Measurements from ENCODE around the gene TMTC2.

The TMTC2 gene

DNA sequence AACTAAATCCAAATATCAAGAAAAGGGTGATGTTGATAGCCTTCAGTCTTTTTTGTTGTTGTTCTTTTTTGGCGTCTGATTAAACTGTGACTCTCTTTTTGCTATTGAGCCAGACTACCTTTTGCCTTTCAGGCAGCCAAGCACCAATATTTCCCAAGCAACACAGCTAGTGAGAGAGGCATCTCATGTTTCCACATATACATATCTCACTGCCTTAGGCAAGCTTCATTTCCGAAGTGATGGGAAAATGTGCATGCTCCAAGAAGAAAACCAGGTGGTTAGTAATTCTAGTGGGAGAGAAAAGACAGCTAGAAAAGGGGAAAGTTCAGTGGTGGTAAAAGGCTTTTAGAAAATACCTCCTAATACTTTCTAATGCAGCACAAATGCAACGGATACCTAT is 277.7 kb downstream of the TMTC2 start:
- Histone ChIP-seq H3K27me3 (ENCODE audit: control insufficient read depth, insufficient read depth, low read length) (no peaks in the 10 kb centered on the region), H3K36me3 (ENCODE audit: insufficient read depth, low read length) (no peaks in the 10 kb centered on the region), H3K4me1 (ENCODE audit: control insufficient read depth, insufficient read depth, low read length) (no peaks in the 10 kb centered on the region), H3K4me3 (ENCODE audit: low read length) (no peak overlapping the region), H3K4me2 (ENCODE audit: low read length) (no peak overlapping the region), H3K9me3 (replicated peaks; ENCODE audit: low read length) (no peaks in the 10 kb centered on the region), H3K9ac (ENCODE audit: low read depth, low read length) (no peak overlapping the region)

DNA sequence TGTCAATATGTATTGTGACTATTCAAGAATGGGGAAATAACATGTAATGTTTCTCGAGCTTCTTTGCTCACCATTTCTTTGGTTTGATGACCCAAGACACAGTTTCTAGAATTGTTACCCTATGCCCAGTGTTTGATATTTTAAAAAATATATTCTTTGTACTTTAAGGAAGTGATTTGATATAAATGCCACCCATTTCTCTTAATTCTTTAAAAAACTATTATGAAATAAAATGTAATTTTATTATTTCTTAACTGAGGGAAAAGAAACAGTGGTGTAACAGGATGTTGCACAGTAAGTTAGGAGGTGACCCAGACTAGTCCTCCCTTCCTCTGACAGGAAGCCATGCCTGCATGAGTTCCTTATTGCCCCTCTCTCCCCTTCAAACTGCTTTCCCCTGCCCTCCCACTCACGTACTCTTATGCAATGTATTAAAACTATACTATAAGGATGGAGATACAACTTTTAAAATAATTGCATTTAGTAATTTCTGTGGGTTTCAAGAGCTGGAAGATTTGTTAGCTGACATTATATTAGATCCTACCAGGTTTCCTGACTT is 279.4 kb downstream of the TMTC2 start:
- no peaks in the 10 kb centered on the region for H3K27me3 ChIP-seq (ENCODE audit: control insufficient read depth, insufficient read depth, low read length)
- H3K4me2 ChIP-seq (ENCODE audit: low read length), result no peak overlapping the region
- no peak overlapping the region for H3K4me3 ChIP-seq (ENCODE audit: low read length)
- no peaks in the 10 kb centered on the region for H3K9me3 ChIP-seq (replicated peaks; ENCODE audit: low read length)
- H3K36me3 ChIP-seq (ENCODE audit: insufficient read depth, low read length), result no peaks in the 10 kb centered on the region
- no peaks in the 10 kb centered on the region for H3K4me1 ChIP-seq (ENCODE audit: control insufficient read depth, insufficient read depth, low read length)
- H3K9ac ChIP-seq (ENCODE audit: low read depth, low read length), result no peak overlapping the region

DNA sequence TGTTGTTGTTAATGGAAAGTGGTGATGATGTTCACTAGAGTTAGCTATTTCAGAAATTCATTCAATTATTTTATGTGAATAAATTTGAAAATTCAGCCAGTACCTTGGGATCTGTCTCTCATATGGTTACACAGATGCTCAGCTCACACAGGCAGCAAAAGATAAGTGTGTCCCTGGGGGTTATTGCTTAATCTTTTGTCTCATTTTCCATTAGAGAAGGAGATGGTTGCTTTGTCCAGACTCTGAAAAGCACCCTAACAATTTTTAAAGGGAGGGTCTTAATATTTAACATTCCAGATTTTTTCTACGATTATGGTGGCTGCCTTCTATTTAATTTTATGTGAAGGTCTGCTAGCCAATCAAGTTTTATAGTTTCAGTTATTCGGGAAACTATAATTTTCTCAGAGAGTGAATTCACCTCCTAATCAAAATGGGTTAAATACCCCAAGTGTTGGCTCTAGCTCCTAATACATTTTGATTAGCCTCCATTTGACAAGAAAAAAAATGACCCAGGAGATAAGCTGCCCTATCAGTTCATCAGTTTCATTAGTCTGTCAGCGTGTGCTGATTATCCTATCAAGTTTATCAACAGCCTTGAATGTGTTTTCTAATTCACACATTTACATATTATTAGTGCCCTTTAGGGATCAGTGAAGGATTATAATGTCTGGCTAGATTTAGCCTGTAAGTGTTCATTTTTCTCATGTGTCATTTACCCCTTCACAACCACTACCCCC is 282.1 kb downstream of the TMTC2 start:
- Histone ChIP-seq H3K4me1 (ENCODE audit: control insufficient read depth, insufficient read depth, low read length) (no peaks in the 10 kb centered on the region), H3K9me3 (replicated peaks; ENCODE audit: low read length) (no peaks in the 10 kb centered on the region), H3K27me3 (ENCODE audit: control insufficient read depth, insufficient read depth, low read length) (no peaks in the 10 kb centered on the region), H3K36me3 (ENCODE audit: insufficient read depth, low read length) (no peaks in the 10 kb centered on the region), H3K4me2 (ENCODE audit: low read length) (no peak overlapping the region), H3K9ac (ENCODE audit: low read depth, low read length) (no peak overlapping the region), H3K4me3 (ENCODE audit: low read length) (no peak overlapping the region)

DNA sequence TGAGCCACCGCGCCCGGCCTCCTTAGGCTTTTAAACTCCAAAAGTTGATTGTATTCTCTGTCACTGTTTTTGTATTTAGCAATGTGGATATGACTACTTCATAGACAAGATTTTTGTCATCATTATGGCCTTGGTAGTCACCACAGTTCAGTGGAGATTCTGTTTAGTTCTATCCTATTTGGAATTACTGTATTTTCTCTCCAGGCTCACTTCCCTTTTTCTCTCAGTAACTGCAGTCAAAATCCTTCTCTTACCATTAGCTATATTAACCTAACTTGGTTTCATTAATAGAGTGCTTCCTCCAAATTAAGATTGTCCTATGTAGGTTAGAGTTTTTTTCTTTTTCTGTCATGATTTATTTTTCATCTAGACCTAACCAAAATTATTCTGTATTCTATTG is 283.9 kb downstream of the TMTC2 start:
- Histone ChIP-seq H3K4me3 (ENCODE audit: low read length) (no peak overlapping the region), H3K9ac (ENCODE audit: low read depth, low read length) (no peak overlapping the region), H3K27me3 (ENCODE audit: control insufficient read depth, insufficient read depth, low read length) (no peaks in the 10 kb centered on the region), H3K36me3 (ENCODE audit: insufficient read depth, low read length) (no peaks in the 10 kb centered on the region), H3K4me1 (ENCODE audit: control insufficient read depth, insufficient read depth, low read length) (no peaks in the 10 kb centered on the region), H3K4me2 (ENCODE audit: low read length) (no peak overlapping the region), H3K9me3 (replicated peaks; ENCODE audit: low read length) (no peaks in the 10 kb centered on the region)

- Histone ChIP-seq H3K36me3 (ENCODE audit: insufficient read depth, low read length) (no peaks in the 10 kb centered on the region), H3K27me3 (ENCODE audit: control insufficient read depth, insufficient read depth, low read length) (no peaks in the 10 kb centered on the region), H3K4me1 (ENCODE audit: control insufficient read depth, insufficient read depth, low read length) (no peaks in the 10 kb centered on the region), H3K9ac (ENCODE audit: low read depth, low read length) (no peak overlapping the region), H3K4me2 (ENCODE audit: low read length) (no peak overlapping the region), H3K9me3 (replicated peaks; ENCODE audit: low read length) (no peaks in the 10 kb centered on the region), H3K4me3 (ENCODE audit: low read length) (no peak overlapping the region)
Measured at GRCh38 chr12:82971584-82971983, 284.9 kb downstream of the TMTC2 start.

DNA sequence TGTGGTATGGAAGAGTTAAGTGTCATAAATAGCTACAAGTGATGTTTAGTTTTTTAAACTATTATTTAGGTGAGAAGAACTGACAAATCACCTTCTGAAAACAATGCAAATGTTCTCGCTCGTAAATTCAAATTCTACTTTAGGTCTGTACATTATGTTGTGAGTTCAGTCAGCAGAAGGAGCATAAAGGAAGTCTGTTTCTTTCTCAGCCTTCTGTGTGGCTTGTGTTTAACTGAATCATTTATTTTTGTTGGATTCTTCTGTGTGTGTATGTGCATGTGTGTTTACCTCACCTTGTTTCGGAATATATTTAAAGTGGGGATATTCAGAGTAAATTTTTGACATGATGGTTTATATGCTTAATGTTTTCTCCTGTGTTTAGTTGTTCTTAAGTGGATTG is 285.9 kb downstream of the TMTC2 start:
- H3K9me3 ChIP-seq (replicated peaks; ENCODE audit: low read length), result no peaks in the 10 kb centered on the region
- no peaks in the 10 kb centered on the region for H3K27me3 ChIP-seq (ENCODE audit: control insufficient read depth, insufficient read depth, low read length)
- no peaks in the 10 kb centered on the region for H3K4me1 ChIP-seq (ENCODE audit: control insufficient read depth, insufficient read depth, low read length)
- H3K36me3 ChIP-seq (ENCODE audit: insufficient read depth, low read length), result no peaks in the 10 kb centered on the region
- no peak overlapping the region for H3K4me3 ChIP-seq (ENCODE audit: low read length)
- no peak overlapping the region for H3K4me2 ChIP-seq (ENCODE audit: low read length)
- H3K9ac ChIP-seq (ENCODE audit: low read depth, low read length), result no peak overlapping the region

DNA sequence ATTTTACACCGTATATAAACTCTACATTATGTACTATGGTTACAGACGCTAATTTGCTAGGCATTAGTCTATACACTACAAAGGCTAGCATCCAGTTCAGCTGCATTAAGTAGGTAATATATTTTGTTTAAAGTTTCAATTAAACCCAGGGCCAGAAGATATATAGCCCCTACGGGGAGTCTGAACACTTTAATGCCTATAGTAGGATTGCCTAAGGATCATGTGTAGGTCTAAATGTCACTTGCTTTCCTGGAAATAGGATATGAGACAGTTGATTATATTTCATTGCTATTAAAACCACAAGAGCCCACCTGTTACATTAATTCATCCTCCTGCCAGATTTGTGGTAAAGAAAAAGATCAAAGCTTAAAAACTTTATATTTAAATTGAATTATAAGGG is 286.9 kb downstream of the TMTC2 start:
- H3K9me3 ChIP-seq (replicated peaks; ENCODE audit: low read length), result no peaks in the 10 kb centered on the region

DNA sequence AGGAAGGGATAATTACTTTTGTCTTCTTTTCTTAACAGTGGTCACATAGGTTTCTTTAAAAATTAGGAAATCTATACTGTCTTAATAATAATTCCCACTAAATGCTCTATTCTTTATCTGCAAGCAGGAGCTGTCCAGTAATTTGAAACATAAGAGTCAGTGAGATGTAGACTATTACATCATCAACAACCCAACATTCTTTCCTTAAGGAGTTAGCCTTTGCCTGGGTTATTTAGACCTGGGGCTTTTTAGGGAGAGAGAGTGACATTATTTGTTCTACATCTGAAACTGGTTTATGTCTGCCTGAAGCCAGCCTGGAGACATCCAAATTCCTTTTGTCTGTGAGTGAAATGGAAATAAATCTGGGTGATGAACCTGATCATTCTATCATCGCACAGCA is 294.4 kb downstream of the TMTC2 start:
- Histone ChIP-seq H3K4me3 (ENCODE audit: low read length) (no peak overlapping the region), H3K4me2 (ENCODE audit: low read length) (no peak overlapping the region), H3K27me3 (ENCODE audit: control insufficient read depth, insufficient read depth, low read length) (no peaks in the 10 kb centered on the region), H3K4me1 (ENCODE audit: control insufficient read depth, insufficient read depth, low read length) (no peaks in the 10 kb centered on the region), H3K9me3 (replicated peaks; ENCODE audit: low read length) (no peaks in the 10 kb centered on the region), H3K9ac (ENCODE audit: low read depth, low read length) (no peak overlapping the region), H3K36me3 (ENCODE audit: insufficient read depth, low read length) (no peaks in the 10 kb centered on the region)

More for the DNA sequence above, 286.9 kb downstream of the TMTC2 start:
- H3K36me3 ChIP-seq (ENCODE audit: insufficient read depth, low read length), result no peaks in the 10 kb centered on the region
- H3K27me3 ChIP-seq (ENCODE audit: control insufficient read depth, insufficient read depth, low read length), result no peaks in the 10 kb centered on the region
- no peak overlapping the region for H3K4me3 ChIP-seq (ENCODE audit: low read length)
- H3K9ac ChIP-seq (ENCODE audit: low read depth, low read length), result no peak overlapping the region
- H3K4me1 ChIP-seq (ENCODE audit: control insufficient read depth, insufficient read depth, low read length), result no peaks in the 10 kb centered on the region
- no peak overlapping the region for H3K4me2 ChIP-seq (ENCODE audit: low read length)

- H3K4me1 ChIP-seq (ENCODE audit: control insufficient read depth, insufficient read depth, low read length), result no peaks in the 10 kb centered on the region
- H3K4me2 ChIP-seq (ENCODE audit: low read length), result no peak overlapping the region
- no peaks in the 10 kb centered on the region for H3K36me3 ChIP-seq (ENCODE audit: insufficient read depth, low read length)
- H3K4me3 ChIP-seq (ENCODE audit: low read length), result no peak overlapping the region
- H3K27me3 ChIP-seq (ENCODE audit: control insufficient read depth, insufficient read depth, low read length), result no peaks in the 10 kb centered on the region
- H3K9ac ChIP-seq (ENCODE audit: low read depth, low read length), result no peak overlapping the region
- no peaks in the 10 kb centered on the region for H3K9me3 ChIP-seq (replicated peaks; ENCODE audit: low read length)
Measured at GRCh38 chr12:82994117-82994516, 307.4 kb downstream of the TMTC2 start.

DNA sequence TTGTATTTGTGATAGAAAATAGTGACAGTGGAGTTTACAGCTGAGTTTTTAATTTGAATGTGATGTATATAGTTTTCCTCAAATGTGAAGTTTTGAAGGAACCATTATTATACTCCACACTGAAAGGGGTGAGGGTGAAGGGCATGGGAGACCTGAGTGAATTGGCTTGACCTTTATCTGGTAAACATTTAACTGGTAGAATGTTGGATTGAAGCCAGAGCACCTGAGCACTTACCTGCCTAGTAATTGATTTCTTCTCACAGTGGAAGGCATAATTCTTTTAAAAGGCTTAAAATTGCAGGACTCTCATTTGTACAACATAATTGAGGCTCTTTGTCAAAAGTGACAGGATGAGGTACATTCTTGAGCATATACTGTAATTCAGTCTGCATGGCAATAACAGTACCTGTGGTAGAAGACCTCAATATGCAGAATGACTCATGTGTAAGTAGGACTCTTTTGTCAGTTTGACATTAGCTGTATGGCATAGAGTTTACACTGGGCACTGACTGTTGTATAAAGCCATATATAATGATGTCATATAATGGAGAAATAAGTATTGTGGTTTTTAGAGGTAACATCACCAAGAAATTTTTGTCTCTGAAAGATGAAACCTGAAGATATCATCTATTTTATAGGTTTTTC is 309.6 kb downstream of the TMTC2 start:
- Histone ChIP-seq H3K36me3 (ENCODE audit: insufficient read depth, low read length) (no peaks in the 10 kb centered on the region), H3K9me3 (replicated peaks; ENCODE audit: low read length) (no peaks in the 10 kb centered on the region), H3K9ac (ENCODE audit: low read depth, low read length) (no peak overlapping the region), H3K27me3 (ENCODE audit: control insufficient read depth, insufficient read depth, low read length) (no peaks in the 10 kb centered on the region), H3K4me2 (ENCODE audit: low read length) (no peak overlapping the region), H3K4me3 (ENCODE audit: low read length) (no peak overlapping the region), H3K4me1 (ENCODE audit: control insufficient read depth, insufficient read depth, low read length) (no peaks in the 10 kb centered on the region)

GRCh38 chr12:82998509-82998908 is 311.8 kb downstream of the TMTC2 start:
- H3K4me3 ChIP-seq (ENCODE audit: low read length), result no peak overlapping the region
- no peaks in the 10 kb centered on the region for H3K4me1 ChIP-seq (ENCODE audit: control insufficient read depth, insufficient read depth, low read length)
- no peaks in the 10 kb centered on the region for H3K27me3 ChIP-seq (ENCODE audit: control insufficient read depth, insufficient read depth, low read length)
- H3K4me2 ChIP-seq (ENCODE audit: low read length), result no peak overlapping the region
- H3K36me3 ChIP-seq (ENCODE audit: insufficient read depth, low read length), result no peaks in the 10 kb centered on the region
- no peaks in the 10 kb centered on the region for H3K9me3 ChIP-seq (replicated peaks; ENCODE audit: low read length)
- H3K9ac ChIP-seq (ENCODE audit: low read depth, low read length), result no peak overlapping the region

GRCh38 chr12:83003026-83003425 is 316.3 kb downstream of the TMTC2 start:
- no peaks in the 10 kb centered on the region for H3K4me1 ChIP-seq (ENCODE audit: control insufficient read depth, insufficient read depth, low read length)
- no peaks in the 10 kb centered on the region for H3K9me3 ChIP-seq (replicated peaks; ENCODE audit: low read length)
- no peaks in the 10 kb centered on the region for H3K27me3 ChIP-seq (ENCODE audit: control insufficient read depth, insufficient read depth, low read length)
- no peak overlapping the region for H3K9ac ChIP-seq (ENCODE audit: low read depth, low read length)
- H3K4me2 ChIP-seq (ENCODE audit: low read length), result no peak overlapping the region
- no peaks in the 10 kb centered on the region for H3K36me3 ChIP-seq (ENCODE audit: insufficient read depth, low read length)
- no peak overlapping the region for H3K4me3 ChIP-seq (ENCODE audit: low read length)

All from skeletal muscle satellite cell (primary cell).